ENCODE data around the gene NDUFS5.

DNA sequence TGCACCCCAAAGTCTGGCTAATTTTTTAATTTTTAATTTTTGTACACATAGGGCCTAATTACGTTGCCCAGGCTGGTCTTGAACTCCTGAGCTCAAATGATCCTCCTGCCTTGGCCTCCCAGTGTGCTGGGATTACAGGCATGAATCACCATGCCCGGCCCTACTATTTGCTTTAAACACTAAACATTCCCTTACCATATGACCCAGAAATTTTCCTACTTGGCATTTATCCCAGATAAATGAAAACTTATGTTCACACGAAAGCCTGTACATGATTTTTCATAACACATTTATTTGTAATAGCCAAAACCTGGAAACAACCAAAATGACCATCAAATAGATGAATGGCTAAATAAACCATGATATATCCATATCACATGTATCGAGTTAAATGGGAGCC lies 35.8 kb downstream of the NDUFS5 start:
- TF ChIP-seq SUZ12 (IDR thresholded peaks at IDR 0.05; ENCODE audit: unreplicated experiment) (no peak), PBX3 (IDR thresholded peaks at IDR 0.05; ENCODE audit: insufficient replicate concordance, low read depth, low read length) (no peak), BACH1 (IDR thresholded peaks at IDR 0.05; ENCODE audit: borderline replicate concordance) (no peak), TBL1XR1 (IDR thresholded peaks at IDR 0.05; ENCODE audit: low read depth, low read length) (no peak), USF2 (IDR thresholded peaks at IDR 0.05; ENCODE audit: borderline replicate concordance, low read depth, low read length) (no peak), EP300 (IDR thresholded peaks at IDR 0.05; ENCODE audit: borderline replicate concordance in 1 of 2, control insufficient read depth in 1 of 2, low read depth in 2 of 2, low read length in 2 of 2) (no peak), BHLHE40 (IDR thresholded peaks at IDR 0.05; ENCODE audit: borderline replicate concordance in 1 of 2, low read depth in 2 of 2, low read length in 1 of 2) (no peak)
- TF ChIP-seq, protein P1, sequence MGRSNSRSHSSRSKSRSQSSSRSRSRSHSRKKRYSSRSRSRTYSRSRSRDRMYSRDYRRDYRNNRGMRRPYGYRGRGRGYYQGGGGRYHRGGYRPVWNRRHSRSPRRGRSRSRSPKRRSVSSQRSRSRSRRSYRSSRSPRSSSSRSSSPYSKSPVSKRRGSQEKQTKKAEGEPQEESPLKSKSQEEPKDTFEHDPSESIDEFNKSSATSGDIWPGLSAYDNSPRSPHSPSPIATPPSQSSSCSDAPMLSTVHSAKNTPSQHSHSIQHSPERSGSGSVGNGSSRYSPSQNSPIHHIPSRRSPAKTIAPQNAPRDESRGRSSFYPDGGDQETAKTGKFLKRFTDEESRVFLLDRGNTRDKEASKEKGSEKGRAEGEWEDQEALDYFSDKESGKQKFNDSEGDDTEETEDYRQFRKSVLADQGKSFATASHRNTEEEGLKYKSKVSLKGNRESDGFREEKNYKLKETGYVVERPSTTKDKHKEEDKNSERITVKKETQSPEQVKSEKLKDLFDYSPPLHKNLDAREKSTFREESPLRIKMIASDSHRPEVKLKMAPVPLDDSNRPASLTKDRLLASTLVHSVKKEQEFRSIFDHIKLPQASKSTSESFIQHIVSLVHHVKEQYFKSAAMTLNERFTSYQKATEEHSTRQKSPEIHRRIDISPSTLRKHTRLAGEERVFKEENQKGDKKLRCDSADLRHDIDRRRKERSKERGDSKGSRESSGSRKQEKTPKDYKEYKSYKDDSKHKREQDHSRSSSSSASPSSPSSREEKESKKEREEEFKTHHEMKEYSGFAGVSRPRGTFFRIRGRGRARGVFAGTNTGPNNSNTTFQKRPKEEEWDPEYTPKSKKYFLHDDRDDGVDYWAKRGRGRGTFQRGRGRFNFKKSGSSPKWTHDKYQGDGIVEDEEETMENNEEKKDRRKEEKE (IDR thresholded peaks at IDR 0.05): no peak
- TF ChIP-seq, protein P2, sequence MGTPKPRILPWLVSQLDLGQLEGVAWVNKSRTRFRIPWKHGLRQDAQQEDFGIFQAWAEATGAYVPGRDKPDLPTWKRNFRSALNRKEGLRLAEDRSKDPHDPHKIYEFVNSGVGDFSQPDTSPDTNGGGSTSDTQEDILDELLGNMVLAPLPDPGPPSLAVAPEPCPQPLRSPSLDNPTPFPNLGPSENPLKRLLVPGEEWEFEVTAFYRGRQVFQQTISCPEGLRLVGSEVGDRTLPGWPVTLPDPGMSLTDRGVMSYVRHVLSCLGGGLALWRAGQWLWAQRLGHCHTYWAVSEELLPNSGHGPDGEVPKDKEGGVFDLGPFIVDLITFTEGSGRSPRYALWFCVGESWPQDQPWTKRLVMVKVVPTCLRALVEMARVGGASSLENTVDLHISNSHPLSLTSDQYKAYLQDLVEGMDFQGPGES (IDR thresholded peaks at IDR 0.05): no peak
